ENCODE results near the gene MTPN. TPM values are rescaled to one million over a fixed set of nuclear protein-coding genes. Genes with fewer than 3 reads are reported as not detected.

Gene MTPN
- total RNA-seq, 1 donor from 2014 or later, result 114 TPM

DNA sequence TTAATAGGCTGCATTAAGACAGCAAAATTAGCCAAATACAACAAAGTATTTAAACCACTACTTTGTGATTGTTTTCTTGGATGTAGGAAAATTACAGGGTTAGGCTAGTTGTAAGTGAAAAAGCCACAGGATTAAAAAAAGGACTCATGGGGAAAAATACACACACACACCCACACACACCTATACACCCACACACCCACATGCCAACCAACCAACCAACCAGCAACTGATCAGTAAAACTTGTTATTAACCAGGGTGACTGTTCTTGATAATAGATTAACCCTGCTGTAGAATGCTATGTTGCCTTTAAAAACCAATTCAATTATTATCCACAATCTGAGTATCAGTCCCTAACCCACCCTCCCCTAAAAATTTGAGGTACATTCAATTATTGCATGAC lies 49.0 kb downstream of the MTPN start:
- Mint-ChIP-seq H3K4me3 (no peak overlapping the region), H3K4me1 (peaks cover 21% of the 10 kb centered on the region), H3K9me3 (no peaks in the 10 kb centered on the region), H3K27ac (ENCODE audit: unreplicated experiment) (no peak overlapping the region), H3K36me3 (ENCODE audit: low read depth) (peaks cover 7% of the 10 kb centered on the region), H3K27me3 (ENCODE audit: low read depth) (no peaks in the 10 kb centered on the region)
- TF ChIP-seq CTCF (conservative IDR thresholded peaks at IDR 0.05), result no peak
- no peak for DNase-seq (ENCODE audit: low read depth, low spot score)

DNA sequence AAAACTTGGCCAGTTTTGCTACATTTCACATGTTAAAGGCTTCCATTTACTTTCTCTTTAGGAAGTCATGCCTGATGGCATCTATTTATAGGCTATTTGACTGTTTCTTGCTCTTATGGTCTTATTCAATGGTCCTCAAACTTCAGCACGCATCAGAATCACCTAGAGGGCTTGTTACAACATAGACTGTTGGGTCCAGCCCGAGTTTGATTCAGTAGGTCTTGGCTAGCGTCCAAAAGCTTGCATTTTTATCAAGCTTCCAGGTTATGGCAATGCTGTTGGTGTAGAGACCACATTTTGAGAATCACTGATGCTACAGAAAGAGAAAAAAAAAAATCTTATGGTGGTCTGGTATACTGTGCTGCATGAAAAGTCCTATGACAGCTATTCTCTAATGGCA lies 51.9 kb downstream of the MTPN start:
- H3K4me1 Mint-ChIP-seq, result peaks cover 10% of the 10 kb centered on the region
- no peak overlapping the region for H3K27ac Mint-ChIP-seq (ENCODE audit: unreplicated experiment)
- H3K4me3 Mint-ChIP-seq, result no peak overlapping the region
- H3K36me3 Mint-ChIP-seq (ENCODE audit: low read depth), result peaks cover 13% of the 10 kb centered on the region
- no peak for DNase-seq (ENCODE audit: low read depth, low spot score)
- TF ChIP-seq CTCF (conservative IDR thresholded peaks at IDR 0.05), result no peak
- no peaks in the 10 kb centered on the region for H3K9me3 Mint-ChIP-seq
- no peaks in the 10 kb centered on the region for H3K27me3 Mint-ChIP-seq (ENCODE audit: low read depth)

GRCh38 chr7:135924302-135924701 lies 52.9 kb downstream of the MTPN start:
- Mint-ChIP-seq H3K27ac (ENCODE audit: unreplicated experiment) (no peak overlapping the region), H3K27me3 (ENCODE audit: low read depth) (no peaks in the 10 kb centered on the region), H3K9me3 (no peaks in the 10 kb centered on the region), H3K4me1 (peaks cover 3% of the 10 kb centered on the region), H3K36me3 (ENCODE audit: low read depth) (peaks cover 13% of the 10 kb centered on the region), H3K4me3 (no peak overlapping the region)
- no peak for DNase-seq (ENCODE audit: low read depth, low spot score)
- no peak for TF ChIP-seq CTCF (conservative IDR thresholded peaks at IDR 0.05)

DNA sequence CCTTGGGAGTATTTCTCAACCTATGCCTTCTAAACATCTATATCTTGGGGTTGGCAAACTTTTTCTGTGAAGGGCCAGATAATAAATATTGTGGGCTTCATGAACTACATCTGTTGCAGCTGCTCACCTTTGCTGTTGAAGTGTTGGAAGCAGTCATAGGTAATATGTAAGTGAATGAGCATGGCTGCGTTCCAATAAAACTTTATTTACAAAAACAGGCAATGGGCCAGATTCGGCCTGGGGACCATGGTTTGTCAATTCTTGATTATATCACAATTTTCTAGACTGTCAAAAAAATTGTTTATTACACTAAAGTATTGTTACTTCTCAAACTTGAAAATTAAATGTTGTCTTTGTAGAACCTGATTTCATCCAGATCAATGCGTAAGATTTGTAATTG lies 54.9 kb downstream of the MTPN start:
- H3K4me1 Mint-ChIP-seq, result no peaks in the 10 kb centered on the region

DNA sequence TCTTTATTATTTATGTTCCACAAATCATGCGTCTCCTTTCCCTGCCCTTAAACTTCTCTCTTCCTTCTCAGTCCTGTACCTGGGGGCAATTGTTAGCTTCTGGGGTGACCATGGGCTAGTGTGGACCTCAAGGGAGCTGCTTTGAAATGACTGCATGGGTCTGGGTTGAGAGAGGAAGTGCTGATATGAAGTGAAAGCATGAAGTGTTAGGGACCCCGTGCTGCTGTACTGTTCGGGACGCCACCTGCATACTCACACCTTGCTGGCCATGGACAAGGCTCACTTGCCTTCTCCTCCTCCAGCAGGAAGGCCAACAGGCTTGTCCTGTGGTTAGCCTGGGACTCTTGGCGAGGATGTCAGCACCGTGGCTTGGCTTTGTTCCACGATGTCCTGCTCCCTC lies 56.7 kb downstream of the MTPN start:
- Mint-ChIP-seq H3K4me1 (no peaks in the 10 kb centered on the region), H3K4me3 (no peak overlapping the region)

More for the DNA sequence above, 54.9 kb downstream of the MTPN start:
- Mint-ChIP-seq H3K9me3 (no peaks in the 10 kb centered on the region), H3K4me3 (no peak overlapping the region), H3K36me3 (ENCODE audit: low read depth) (peaks cover 13% of the 10 kb centered on the region), H3K27ac (ENCODE audit: unreplicated experiment) (no peak overlapping the region), H3K27me3 (ENCODE audit: low read depth) (no peaks in the 10 kb centered on the region)
- no peak for TF ChIP-seq CTCF (conservative IDR thresholded peaks at IDR 0.05)
- no peak for DNase-seq (ENCODE audit: low read depth, low spot score)

More for the DNA sequence above, 56.7 kb downstream of the MTPN start:
- Mint-ChIP-seq H3K27ac (ENCODE audit: unreplicated experiment) (no peak overlapping the region), H3K27me3 (ENCODE audit: low read depth) (no peaks in the 10 kb centered on the region), H3K9me3 (no peaks in the 10 kb centered on the region), H3K36me3 (ENCODE audit: low read depth) (peaks cover 6% of the 10 kb centered on the region)
- no peak for TF ChIP-seq CTCF (conservative IDR thresholded peaks at IDR 0.05)
- no peak for DNase-seq (ENCODE audit: low read depth, low spot score)
